Stimulated activated naive CD4-positive, alpha-beta T cell (primary cell): ENCODE results near the gene RPS3A.
"Not testable (repeated sequence)": the region's sequence is repeated elsewhere in the genome, so short reads cannot be mapped to it uniquely, and the experiment has no call there.

Experiments
- DNase-seq, 6 experiments: peaks; one replicate each; lab custom pipeline; 2025; lab: John Stamatoyannopoulos, UW

Gene RPS3A

GRCh38 chr4:151099229-151099975, at the start of gene RPS3A:
Gene RPS3A, plus strand, starts transcription at chr4:151099628. Its CDS starts 25 bp downstream, at chr4:151099653.
- peak; percentile 97 to 100 (median 99) for DNase-seq

- DNase-seq = no peak
Observed at GRCh38 chr4:151052785-151053184, 46.6 kb upstream of the RPS3A start.

- DNase-seq = no peak
Observed at GRCh38 chr4:151055539-151055938, 43.9 kb upstream of the RPS3A start.

- DNase-seq = not testable (repeated sequence)
Observed at GRCh38 chr4:151063143-151063542, 36.3 kb upstream of the RPS3A start.

GRCh38 chr4:151067316-151067970, 32.0 kb upstream of the RPS3A start:
- DNase-seq = no peak

- DNase-seq = no peak
Observed at GRCh38 chr4:151074416-151074916, 25.0 kb upstream of the RPS3A start.

GRCh38 chr4:151077978-151078377, 21.4 kb upstream of the RPS3A start:
- not testable (repeated sequence) for DNase-seq

GRCh38 chr4:151087467-151087866, 12.0 kb upstream of the RPS3A start:
- DNase-seq = no peak

- no peak for DNase-seq
Observed at GRCh38 chr4:151091047-151091446, 8.4 kb upstream of the RPS3A start.

GRCh38 chr4:151092488-151092887, 6.9 kb upstream of the RPS3A start:
- DNase-seq = no peak

GRCh38 chr4:151093203-151093602, 6.2 kb upstream of the RPS3A start:
- no peak for DNase-seq

- no peak for DNase-seq
Observed at GRCh38 chr4:151094290-151094751, 5.1 kb upstream of the RPS3A start.

GRCh38 chr4:151095142-151095541, 4.3 kb upstream of the RPS3A start:
- no peak for DNase-seq

GRCh38 chr4:151097759-151098158, 1.7 kb upstream of the RPS3A start:
- no peak for DNase-seq

- no peak for DNase-seq
Observed at GRCh38 chr4:151098979-151099228, 524 bp upstream of the RPS3A start.

- DNase-seq = no peak
Observed at GRCh38 chr4:151099976-151100417, 569 bp downstream of the RPS3A start.

- DNase-seq = no peak
Observed at GRCh38 chr4:151100531-151100930, 1.1 kb downstream of the RPS3A start.

GRCh38 chr4:151103758-151104157, 4.3 kb downstream of the RPS3A start:
- no peak for DNase-seq

- no peak for DNase-seq
Observed at GRCh38 chr4:151104621-151105020, 5.2 kb downstream of the RPS3A start.

GRCh38 chr4:151105454-151106032, 6.1 kb downstream of the RPS3A start:
- DNase-seq = no peak

GRCh38 chr4:151107063-151107462, 7.6 kb downstream of the RPS3A start:
- no peak for DNase-seq

GRCh38 chr4:151110236-151110635, 10.8 kb downstream of the RPS3A start:
- DNase-seq = no peak

- no peak for DNase-seq
Observed at GRCh38 chr4:151114338-151114737, 14.9 kb downstream of the RPS3A start.
